Left lobe of liver (tissue), 2 donors: Measurements from ENCODE around the gene ISG20L2. TPM values are rescaled to one million over a fixed set of nuclear protein-coding genes. Genes with fewer than 3 reads are reported as not detected.

Experiments
- ATAC-seq: fragments of 200-7000 bp; cut with Tn5 transposase; one replicate; pipeline ENCODE4 v1.9.1; 2020; ENCODE audit warnings: mild to moderate bottlenecking, moderate library complexity
- DNase-seq: peaks from one replicate; pipeline ENCODE4 v3.0.0-alpha.2; 2020; ENCODE audit warnings: low spot score
- total RNA-seq: library from RNA; stranded (reverse); gene quantifications from one replicate; pipeline ENCODE4 v1.2.1, GENCODE V29; 2021
- donor health status: DM: no; HTN: no; CAD: no; lungs with moderate emphysema.
- donor health status: DM: no; HTN: yes; CAD: no.

The ISG20L2 gene
- total RNA-seq, 1 donor from 2014 or later, result 10.8 TPM

- no peak for ATAC-seq
These were observed 36.7 kb downstream of the ISG20L2 start for GRCh38 chr1:156691665-156692440.

GRCh38 chr1:156691191-156691590 lies 37.4 kb downstream of the ISG20L2 start:
- ATAC-seq, result no peak

More at GRCh38 chr1:156691665-156692440, 36.7 kb downstream of the ISG20L2 start:
- no peak for DNase-seq

DNA sequence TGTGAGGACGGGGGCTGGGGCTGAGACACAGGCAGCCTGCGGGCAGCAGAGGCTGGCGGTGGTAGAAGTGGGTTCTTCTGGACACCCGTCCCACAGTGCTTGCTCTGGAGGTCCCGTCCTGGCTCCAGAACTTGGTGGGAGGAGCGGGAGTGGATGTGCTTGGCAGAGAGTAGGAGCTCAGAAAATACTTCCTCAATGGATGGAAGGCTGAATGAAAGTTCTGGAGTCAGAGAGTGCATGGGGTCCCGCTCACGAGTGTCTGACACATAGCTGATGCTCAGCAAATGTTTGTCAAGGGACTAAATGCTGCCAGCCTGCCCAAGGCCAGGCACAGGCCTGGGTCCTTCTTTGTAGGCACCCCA lies 37.9 kb downstream of the ISG20L2 start:
- no peak for DNase-seq
- no peak for ATAC-seq

More at GRCh38 chr1:156691191-156691590, 37.4 kb downstream of the ISG20L2 start:
- DNase-seq, result no peak

GRCh38 chr1:156689953-156690674 lies 38.5 kb downstream of the ISG20L2 start:
- DNase-seq, result no peak
- ATAC-seq, result no peak

- ATAC-seq, result peak; percentile 96
- DNase-seq, result peak; percentile 64
These were observed 39.3 kb downstream of the ISG20L2 start for GRCh38 chr1:156689035-156689952.

GRCh38 chr1:156684227-156684782 lies 44.3 kb downstream of the ISG20L2 start:
- DNase-seq (no peak), ATAC-seq (no peak)

GRCh38 chr1:156682166-156682890 lies 46.2 kb downstream of the ISG20L2 start:
- DNase-seq, result no peak

GRCh38 chr1:156681196-156681960 lies 47.2 kb downstream of the ISG20L2 start:
- DNase-seq, result no peak
- no peak for ATAC-seq

More at GRCh38 chr1:156682166-156682890, 46.2 kb downstream of the ISG20L2 start:
- ATAC-seq, result no peak

DNA sequence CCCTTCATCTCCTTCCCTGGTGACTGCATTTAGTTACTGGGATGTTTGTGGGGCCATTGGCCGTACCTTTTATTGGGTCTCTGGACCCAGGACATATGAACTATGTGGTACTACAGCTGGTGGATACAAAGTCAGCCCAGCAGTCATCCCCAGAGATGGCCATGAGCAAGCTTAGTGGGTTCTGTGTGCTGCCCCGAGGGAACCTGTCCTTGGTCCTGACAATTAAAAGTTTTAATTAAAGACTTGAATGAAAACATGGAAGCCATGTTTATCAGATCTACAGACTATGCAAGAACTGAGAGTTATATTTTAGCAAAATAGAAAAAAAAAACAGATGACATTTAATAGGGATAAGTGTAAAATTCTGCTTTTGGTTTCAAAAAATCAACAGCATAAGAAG lies 48.5 kb downstream of the ISG20L2 start:
- no peak for DNase-seq
- ATAC-seq, result no peak

DNA sequence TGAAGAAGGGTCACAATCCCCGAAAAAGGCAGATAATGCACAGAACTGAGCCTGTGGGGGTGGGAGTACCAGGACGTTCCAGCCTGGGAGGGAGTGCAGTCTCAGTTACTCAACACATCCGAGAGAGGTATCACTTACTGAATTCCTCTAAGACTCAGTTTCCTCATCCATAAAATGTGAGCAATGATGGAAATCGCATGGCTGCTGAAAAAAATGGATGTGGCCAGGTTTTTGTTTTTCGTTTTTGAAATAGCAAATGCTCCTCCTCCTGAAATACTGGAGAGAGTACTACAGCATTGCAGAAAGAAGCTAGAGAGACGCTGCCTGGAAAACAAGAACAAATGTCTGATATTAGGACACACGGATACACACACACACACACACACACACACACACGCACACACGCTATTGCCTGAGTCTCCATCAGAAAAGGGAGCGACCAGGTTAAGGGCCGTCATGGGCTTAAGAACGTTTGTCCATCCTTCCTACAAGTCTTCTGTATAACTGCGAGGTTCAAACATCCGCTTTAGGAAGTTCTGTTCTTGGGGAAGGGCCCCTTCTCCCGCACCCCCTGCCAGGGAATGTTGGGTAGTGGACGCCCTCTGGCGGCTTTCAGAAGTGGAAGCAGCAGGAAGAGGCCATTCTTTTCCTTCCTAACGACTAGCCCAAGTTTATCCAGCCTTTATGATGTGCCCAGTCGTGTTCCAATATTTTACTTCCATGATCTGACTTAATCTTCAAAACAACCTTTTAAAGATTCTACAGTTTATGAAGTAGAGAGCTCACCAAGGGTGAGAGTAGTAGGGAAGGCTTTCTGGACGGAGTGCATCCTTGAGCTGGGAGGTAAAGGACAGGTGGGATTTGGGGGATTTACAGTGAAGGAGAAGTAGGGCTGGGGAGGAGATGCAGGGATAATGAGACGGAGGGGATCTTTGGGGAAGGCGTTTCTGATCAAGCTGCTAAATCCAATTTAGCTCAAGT lies 50.7 kb downstream of the ISG20L2 start:
- DNase-seq (no peak), ATAC-seq (peak; percentile 70)

- ATAC-seq, result peak; percentile 57
- DNase-seq, result no peak
These were observed 51.5 kb downstream of the ISG20L2 start, which contains the start of gene NES for GRCh38 chr1:156676820-156677615. NES (minus strand) TSS chr1:156677407; CDS start chr1:156677264, 143 bp downstream.

- no peak for DNase-seq
- ATAC-seq, result peak; percentile 17
These were observed 52.3 kb downstream of the ISG20L2 start for GRCh38 chr1:156676114-156676819.

GRCh38 chr1:156675210-156676113 lies 53.1 kb downstream of the ISG20L2 start:
- ATAC-seq, result no peak
- DNase-seq, result no peak

GRCh38 chr1:156673387-156674121 lies 55.0 kb downstream of the ISG20L2 start:
- DNase-seq (no peak), ATAC-seq (peak; percentile 48)
